Neural cell (in vitro differentiated cells): Measurements from ENCODE around the gene TULP4.

Experiments
- CTCF ChIP-seq: fragments of 450-650 bp; IDR thresholded peaks from 2 replicates; pipeline ENCODE4 v1.5.1; 2014; ENCODE audit warnings: antibody characterized with exemption, mild to moderate bottlenecking, moderate library complexity; ENCODE audit not compliant: poor library complexity, severe bottlenecking
- EP300 ChIP-seq: fragments of 450-650 bp; conservative IDR thresholded peaks from 2 replicates; pipeline ENCODE4 v1.6.1; 2014; ENCODE audit warnings: antibody characterized with exemption, mild to moderate bottlenecking, moderate library complexity; ENCODE audit not compliant: poor library complexity, severe bottlenecking
- EZH2 ChIP-seq: fragments of 200-600, 300-800 bp; shearing (Covaris generic), sonication (generic); IDR thresholded peaks from 2 replicates; pipeline ENCODE4 v1.6.1; 2014; ENCODE audit warnings: antibody characterized with exemption, low read length, borderline replicate concordance, mild to moderate bottlenecking; ENCODE audit not compliant: insufficient read depth, poor library complexity, severe bottlenecking
- SMC3 ChIP-seq: fragments of 450-650 bp; conservative IDR thresholded peaks from 2 replicates; pipeline ENCODE4 v1.6.1; 2014; ENCODE audit warnings: antibody characterized with exemption, mild to moderate bottlenecking, moderate library complexity; ENCODE audit not compliant: poor library complexity

- TF ChIP-seq EP300 = no peak
- no peak for TF ChIP-seq CTCF
- no peak for TF ChIP-seq EZH2
- TF ChIP-seq SMC3 = no peak
These were observed 16.7 kb downstream of the TULP4 start for GRCh38 chr6:158328952-158329351.
